ENCODE data around the gene TTC22.

The TTC22 gene

DNA sequence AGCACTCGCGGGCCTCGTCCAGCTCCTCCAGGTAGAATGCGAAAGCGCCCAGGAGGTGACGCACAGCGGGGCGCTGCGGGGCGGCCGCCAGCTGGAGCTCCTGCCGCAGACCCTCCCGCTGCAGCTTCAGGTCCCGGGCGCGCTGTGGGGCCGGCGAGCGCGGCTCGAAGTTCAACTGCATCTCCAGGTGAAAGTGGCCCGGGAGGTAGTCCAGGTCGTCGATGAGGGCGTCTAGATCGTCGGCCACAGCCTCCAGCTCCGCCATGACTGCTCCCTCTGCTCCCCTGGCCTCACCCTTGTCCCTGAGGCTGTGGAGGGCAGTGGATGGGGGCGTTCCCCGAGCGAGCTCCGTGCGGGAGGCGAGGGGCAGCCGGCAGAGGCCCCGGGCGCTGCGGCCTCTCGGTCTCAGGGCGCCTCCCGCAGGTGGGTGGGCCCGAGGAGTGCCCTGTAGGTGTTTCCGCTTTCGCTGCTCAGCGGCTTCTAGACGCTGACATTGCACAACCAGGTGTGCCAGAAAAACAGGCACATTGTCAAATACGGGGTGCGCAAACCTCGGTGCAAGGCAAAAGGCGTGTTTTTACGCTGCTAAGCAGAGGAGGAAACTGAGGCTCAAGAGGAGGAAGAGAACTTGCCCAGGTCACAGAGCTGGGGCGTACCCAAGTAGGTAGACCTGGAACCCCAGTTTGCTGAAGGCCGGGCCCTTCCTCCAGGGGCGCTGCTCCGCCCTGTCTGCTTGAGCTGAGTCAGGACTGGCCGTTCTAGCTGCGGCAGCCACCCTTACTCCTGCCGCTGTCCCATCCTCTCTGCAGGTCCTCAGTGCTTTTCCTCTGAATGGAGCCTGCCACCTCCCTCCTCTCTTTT lies at the start of gene TTC22:
Gene TTC22 (minus strand): TSS at position 425 of the 861 bp plus-strand sequence. CDS start 160 bp downstream, at position 265.
- H3K27ac Mint-ChIP-seq, result peak within 1 kb of the TSS; percentile 68
- H3K27me3 Mint-ChIP-seq, result no peaks in the 10 kb centered on the region
- peak; percentile 93 for ATAC-seq
- H3K36me3 Mint-ChIP-seq, result peaks cover 5% of the 10 kb centered on the region
- no peaks in the 10 kb centered on the region for H3K9me3 Mint-ChIP-seq
- H3K4me3 Mint-ChIP-seq, result peak within 1 kb of the TSS; percentile 91
- H3K4me1 Mint-ChIP-seq, result peaks cover 38% of the 10 kb centered on the region

DNA sequence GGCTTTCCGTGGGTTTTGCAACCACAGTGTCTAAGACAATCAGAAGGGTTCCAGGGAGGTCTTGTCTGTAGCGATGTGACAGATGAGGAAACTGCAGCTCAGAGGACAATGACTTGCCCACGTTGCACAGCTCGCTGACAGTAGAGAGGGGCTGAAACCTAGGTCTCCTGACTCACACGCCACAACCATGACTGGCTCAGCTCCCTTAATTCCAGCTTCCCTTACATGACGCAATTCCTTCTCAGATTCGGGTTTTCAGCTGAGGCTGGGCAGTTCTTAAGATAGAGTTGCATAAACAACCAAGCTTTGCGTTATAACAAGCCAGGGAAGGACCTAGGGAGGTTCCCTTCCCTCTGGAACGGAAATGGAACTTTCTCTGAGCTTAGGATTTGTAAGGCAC lies 49.6 kb upstream of the TTC22 start:
- H3K27ac Mint-ChIP-seq, result no peak overlapping the region
- H3K9me3 Mint-ChIP-seq, result no peaks in the 10 kb centered on the region
- no peaks in the 10 kb centered on the region for H3K27me3 Mint-ChIP-seq
- no peak overlapping the region for H3K4me3 Mint-ChIP-seq
- no peak for ATAC-seq
- H3K4me1 Mint-ChIP-seq, result no peaks in the 10 kb centered on the region
- peaks cover 62% of the 10 kb centered on the region for H3K36me3 Mint-ChIP-seq

DNA sequence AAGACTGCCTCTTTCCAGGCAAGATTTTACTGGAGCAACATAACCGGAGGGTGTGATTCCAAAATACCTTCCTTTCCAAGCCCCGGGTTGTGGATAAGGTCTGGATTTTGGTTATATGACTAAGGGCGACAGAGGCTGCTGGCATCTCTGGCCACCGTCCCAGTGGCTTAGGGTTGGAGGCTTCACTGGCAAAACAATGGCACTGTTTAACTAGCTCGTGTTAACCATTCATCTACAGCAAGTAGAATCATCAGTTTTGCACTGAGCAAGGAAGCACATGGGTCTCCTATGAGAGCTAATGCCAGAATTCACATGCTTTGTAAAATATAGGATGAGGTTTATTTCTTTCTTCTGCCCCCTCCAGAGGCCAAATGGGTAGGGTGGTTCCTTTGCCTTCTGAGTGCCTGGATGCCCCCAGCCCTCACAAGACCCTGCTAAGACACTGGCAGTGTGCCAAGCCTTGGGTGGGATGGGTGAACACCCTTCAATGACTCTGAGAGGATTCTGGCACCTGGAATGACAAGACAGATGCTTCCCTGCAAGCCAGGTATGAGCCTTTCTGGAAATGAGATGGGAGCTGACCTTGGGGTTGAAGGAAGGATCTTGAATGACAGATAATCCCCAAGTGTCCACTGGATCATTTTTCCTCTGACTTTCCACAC lies 49.1 kb upstream of the TTC22 start:
- no peak for ATAC-seq
- Mint-ChIP-seq H3K4me1 (no peaks in the 10 kb centered on the region), H3K4me3 (no peak overlapping the region), H3K9me3 (no peaks in the 10 kb centered on the region), H3K36me3 (peaks cover 62% of the 10 kb centered on the region), H3K27ac (no peak overlapping the region), H3K27me3 (no peaks in the 10 kb centered on the region)

DNA sequence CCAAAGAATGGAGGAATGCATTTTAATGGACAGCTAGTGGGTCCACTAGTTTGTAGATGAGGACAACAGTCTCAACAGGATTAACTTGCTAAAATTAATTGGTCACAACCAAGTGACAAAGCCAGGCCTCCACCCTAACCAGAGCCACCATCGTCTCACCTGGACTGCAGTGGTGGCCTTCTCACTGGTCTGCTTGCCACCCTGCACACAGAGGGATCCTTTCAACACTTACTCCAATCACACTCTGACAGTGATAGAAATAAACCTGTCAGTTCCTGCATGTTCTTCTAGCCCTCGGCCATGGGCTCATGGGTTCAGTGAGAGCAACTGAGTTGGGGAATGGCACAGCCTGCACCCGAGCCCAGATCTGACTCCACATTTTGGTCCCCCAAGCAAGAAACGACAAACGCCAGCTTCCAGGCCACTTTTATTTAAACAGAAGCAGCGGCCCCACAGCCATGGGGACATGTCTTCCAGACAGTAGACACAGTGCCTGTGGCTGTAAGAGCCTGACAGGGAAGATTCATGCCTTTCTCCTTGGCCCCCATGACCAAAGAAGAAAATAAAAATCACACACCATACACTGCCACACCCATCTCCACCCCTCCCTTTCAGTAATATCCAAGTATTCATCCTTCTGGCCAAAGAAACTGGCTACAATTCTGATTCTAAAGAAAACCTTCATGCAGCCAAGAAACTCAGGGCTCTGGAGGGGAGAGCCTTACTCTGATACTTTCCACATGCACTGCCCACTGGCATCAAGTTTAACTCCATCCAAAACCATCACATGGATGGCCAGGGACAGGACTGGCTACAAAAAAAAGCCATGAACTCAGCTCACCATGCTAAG lies 48.3 kb upstream of the TTC22 start:
- no peaks in the 10 kb centered on the region for H3K4me1 Mint-ChIP-seq
- no peak overlapping the region for H3K27ac Mint-ChIP-seq
- no peak overlapping the region for H3K4me3 Mint-ChIP-seq
- no peaks in the 10 kb centered on the region for H3K9me3 Mint-ChIP-seq
- no peak for ATAC-seq
- no peaks in the 10 kb centered on the region for H3K27me3 Mint-ChIP-seq
- H3K36me3 Mint-ChIP-seq, result peaks cover 62% of the 10 kb centered on the region

DNA sequence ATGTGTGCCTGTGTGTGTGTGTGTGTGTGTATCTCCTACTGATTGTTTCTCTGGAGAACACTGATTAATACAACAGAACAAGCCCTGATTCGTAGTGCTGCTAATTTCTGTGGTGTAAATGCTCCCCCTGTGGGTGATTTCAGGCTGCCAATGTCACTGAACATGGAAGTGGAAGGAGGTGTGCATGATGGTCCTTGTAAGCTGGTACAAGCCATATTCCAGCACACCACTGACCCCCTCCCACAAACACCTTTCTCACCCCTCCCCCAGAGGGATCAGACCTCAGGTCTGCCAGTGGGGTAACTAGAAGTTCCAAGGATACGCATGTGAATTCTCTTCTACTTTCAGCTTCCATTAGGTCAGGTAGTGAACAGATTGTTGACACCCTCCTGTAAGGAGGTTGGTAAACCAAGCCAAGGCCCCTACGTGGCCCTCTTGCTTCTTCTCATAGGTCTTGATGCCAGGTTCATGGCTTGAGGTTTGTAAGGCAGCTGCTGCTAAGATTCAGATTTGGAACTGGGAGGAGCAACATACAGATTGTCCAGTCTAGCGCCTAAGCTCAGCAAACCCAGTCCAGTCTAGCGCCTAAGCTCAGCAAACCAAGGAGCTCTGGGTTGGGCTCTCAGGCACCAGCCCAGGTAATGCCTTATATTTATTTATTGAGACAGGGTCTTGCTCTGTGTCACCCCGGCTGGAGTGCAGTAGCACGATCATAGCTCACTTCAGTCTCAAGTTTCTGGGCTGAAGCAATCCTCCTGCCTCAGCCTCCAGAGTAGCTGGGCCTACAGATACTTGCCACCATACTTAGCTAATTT lies 47.2 kb upstream of the TTC22 start:
- no peak overlapping the region for H3K4me3 Mint-ChIP-seq
- no peak overlapping the region for H3K27ac Mint-ChIP-seq
- H3K27me3 Mint-ChIP-seq, result no peaks in the 10 kb centered on the region

DNA sequence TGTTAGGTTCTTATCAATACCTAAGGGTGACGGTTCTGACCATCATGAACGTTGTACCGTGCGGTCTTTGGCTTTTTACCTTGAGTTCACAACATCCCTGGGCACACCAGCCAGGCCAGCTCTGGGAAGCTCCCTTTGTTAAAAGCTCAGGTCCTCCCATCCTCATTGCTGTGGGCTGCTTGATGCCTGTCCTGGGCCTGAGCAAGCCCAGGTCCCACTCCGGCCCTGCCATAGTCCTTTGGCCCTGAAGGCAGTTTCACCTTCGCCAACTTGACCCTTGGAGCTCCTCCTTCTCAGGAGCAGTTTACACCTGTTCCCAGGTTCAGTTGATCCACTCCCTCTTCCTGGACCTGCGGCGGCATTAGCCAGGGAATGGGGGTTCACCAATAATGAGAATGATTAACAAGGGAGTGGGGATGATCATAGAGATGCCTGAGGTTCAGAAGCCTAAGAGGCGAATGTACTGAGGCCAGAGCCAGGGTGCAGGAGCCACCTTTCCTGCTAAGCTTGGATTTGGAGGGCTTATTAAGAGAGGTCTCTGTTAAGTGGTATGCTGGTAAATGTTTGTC lies 45.7 kb upstream of the TTC22 start:
- peak; percentile 17 for ATAC-seq
- Mint-ChIP-seq H3K36me3 (peaks cover 44% of the 10 kb centered on the region), H3K4me3 (no peak overlapping the region), H3K27me3 (no peaks in the 10 kb centered on the region), H3K9me3 (no peaks in the 10 kb centered on the region), H3K4me1 (no peaks in the 10 kb centered on the region), H3K27ac (no peak overlapping the region)

More for the DNA sequence above, 47.2 kb upstream of the TTC22 start:
- ATAC-seq, result no peak
- H3K9me3 Mint-ChIP-seq, result no peaks in the 10 kb centered on the region
- H3K36me3 Mint-ChIP-seq, result peaks cover 57% of the 10 kb centered on the region
- H3K4me1 Mint-ChIP-seq, result no peaks in the 10 kb centered on the region

DNA sequence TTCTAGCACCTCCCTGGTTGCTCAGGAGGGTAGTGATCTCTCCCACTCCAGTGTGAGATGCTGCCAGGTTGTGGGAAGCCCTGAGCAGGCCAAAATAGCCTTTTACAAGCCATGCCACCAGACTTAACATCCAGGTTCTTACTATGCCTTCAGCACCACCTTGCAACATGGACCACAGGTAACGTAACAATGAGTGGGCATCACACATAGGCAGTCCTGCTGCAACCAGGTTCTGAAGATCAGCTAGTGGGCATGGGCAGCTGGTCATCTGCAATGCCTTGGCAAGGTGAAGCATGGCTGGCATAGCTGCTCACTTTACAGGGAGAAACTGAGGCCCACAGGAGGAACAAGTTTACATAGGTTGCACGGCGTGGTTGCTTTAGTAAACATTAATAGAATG lies 45.2 kb upstream of the TTC22 start:
- H3K4me3 Mint-ChIP-seq, result no peak overlapping the region
- peaks cover 39% of the 10 kb centered on the region for H3K36me3 Mint-ChIP-seq
- no peak overlapping the region for H3K27ac Mint-ChIP-seq
- H3K27me3 Mint-ChIP-seq, result no peaks in the 10 kb centered on the region
- H3K4me1 Mint-ChIP-seq, result no peaks in the 10 kb centered on the region
- no peaks in the 10 kb centered on the region for H3K9me3 Mint-ChIP-seq
- no peak for ATAC-seq

DNA sequence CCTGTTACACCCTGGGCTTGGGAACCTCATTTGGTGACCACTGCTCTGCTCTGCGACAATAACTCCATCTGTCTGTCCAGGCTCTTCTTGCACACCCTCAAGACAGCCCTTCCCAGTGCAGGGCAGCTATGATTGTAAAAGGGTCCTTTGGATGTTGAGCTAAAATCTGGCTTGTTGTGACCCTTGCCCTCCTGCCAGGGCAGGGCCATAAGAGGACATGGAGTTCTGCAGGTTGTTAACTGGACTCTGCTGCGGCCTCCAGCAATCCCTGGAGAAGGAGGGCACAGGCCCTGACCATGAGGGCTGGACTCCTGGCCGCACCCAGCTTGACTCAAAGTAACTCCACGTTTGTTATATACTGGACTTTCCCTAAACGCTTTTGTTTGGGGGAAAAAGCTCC lies 44.6 kb upstream of the TTC22 start:
- Mint-ChIP-seq H3K4me3 (no peak overlapping the region), H3K27me3 (no peaks in the 10 kb centered on the region), H3K27ac (no peak overlapping the region), H3K9me3 (no peaks in the 10 kb centered on the region), H3K4me1 (no peaks in the 10 kb centered on the region), H3K36me3 (peaks cover 34% of the 10 kb centered on the region)
- ATAC-seq, result no peak

DNA sequence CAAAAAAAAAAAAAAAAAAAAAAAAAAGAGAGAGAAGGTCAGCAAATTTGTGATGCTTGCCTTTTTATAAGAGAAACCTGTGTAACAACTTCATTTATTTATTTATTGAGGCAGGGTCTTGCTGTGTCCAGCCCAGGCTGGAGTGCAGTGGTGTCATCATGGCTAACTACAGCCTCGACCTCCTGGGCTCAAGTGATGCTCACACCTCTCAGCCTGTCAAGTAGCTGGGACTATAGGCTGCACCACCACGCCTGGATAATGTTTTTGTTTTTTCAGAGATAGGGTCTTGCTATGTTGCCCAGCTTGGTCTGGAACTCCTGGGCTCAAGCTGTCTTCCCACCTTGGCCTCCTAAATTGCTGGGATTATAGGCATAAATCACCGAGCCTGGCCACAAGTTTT lies 43.4 kb upstream of the TTC22 start:
- Mint-ChIP-seq H3K27me3 (no peaks in the 10 kb centered on the region), H3K4me3 (no peak overlapping the region), H3K9me3 (no peaks in the 10 kb centered on the region), H3K27ac (no peak overlapping the region), H3K36me3 (peaks cover 22% of the 10 kb centered on the region), H3K4me1 (no peaks in the 10 kb centered on the region)
- no peak for ATAC-seq

DNA sequence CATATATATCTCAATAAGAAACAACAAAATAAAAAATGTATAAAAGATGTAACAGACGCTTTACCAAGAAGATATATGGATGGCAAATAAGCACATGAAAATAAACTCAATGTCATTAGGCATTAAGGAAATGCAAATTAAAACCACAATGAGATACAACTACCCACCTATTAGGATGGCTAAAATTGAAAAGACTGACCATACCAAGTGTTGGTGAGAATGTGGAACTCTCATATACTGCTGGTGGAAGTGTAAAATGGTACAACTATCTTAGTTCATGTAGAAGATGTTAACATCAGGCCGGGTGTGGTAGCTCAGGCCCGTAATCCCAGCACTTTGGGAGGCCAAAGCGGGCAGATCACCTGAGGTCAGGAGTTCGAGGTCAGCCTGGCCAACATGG lies 42.3 kb upstream of the TTC22 start:
- Mint-ChIP-seq H3K27ac (no peak overlapping the region), H3K27me3 (no peaks in the 10 kb centered on the region), H3K4me3 (no peak overlapping the region), H3K36me3 (peaks cover 10% of the 10 kb centered on the region), H3K9me3 (no peaks in the 10 kb centered on the region), H3K4me1 (no peaks in the 10 kb centered on the region)
- ATAC-seq, result no peak

DNA sequence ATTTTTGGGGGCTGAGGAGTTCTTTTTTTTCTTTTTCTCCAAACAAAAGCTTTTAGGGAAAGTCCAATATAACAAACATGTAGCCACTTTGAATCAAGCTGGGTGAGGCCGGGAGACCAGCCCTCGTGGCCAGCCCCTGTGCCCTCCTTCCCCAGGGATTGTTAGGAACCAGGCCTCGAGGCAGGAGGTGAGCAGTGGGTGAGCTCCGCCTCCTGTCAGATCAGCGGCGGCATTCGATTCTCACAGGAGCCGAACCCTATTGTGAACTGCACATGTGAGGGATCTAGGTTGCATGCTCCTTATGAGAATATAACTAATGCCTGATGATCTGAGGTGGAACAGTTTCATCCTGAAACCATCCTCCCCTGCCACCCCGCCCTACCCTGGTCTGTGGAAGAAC lies 41.8 kb upstream of the TTC22 start:
- no peaks in the 10 kb centered on the region for H3K9me3 Mint-ChIP-seq
- no peak for ATAC-seq
- no peak overlapping the region for H3K4me3 Mint-ChIP-seq
- no peaks in the 10 kb centered on the region for H3K4me1 Mint-ChIP-seq
- H3K27me3 Mint-ChIP-seq, result no peaks in the 10 kb centered on the region
- peaks cover 7% of the 10 kb centered on the region for H3K36me3 Mint-ChIP-seq
- H3K27ac Mint-ChIP-seq, result no peak overlapping the region

DNA sequence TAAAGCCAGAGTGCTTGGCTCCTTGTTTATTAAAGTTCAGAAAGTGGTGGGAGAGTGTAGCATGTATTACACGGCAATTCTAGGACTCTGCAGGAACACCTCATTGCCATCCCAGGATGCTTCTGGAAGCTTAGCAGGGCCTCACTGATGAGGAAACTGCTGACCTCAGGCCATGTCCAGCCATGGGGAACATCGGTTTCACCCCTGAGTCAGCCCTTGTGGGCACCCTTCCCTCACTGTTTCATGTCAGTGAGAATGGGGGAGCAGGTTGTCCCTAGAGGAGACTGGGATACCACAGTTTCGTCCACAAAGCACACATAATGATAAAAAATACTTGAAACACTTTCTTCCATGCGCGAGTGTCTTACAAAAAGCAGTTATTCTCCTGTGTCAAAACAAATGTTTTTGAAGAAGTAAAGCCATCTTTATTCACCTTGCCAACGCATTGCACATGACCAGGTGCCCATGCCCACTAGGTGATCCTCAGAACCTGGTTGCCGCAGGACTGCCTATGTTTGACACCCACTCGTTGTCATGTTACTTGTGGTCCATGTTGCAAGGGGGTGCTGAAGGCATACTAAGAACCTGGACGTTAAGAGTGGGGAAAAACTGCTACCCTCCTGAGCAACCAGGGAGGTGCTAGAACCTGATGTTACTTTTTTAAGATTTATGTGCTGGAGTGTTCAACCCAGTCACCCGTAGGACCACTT lies 41.2 kb upstream of the TTC22 start:
- H3K4me3 Mint-ChIP-seq, result no peak overlapping the region
- no peak for ATAC-seq
- no peaks in the 10 kb centered on the region for H3K4me1 Mint-ChIP-seq
- no peaks in the 10 kb centered on the region for H3K9me3 Mint-ChIP-seq
- peaks cover 7% of the 10 kb centered on the region for H3K36me3 Mint-ChIP-seq
- no peak overlapping the region for H3K27ac Mint-ChIP-seq
- H3K27me3 Mint-ChIP-seq, result no peaks in the 10 kb centered on the region

DNA sequence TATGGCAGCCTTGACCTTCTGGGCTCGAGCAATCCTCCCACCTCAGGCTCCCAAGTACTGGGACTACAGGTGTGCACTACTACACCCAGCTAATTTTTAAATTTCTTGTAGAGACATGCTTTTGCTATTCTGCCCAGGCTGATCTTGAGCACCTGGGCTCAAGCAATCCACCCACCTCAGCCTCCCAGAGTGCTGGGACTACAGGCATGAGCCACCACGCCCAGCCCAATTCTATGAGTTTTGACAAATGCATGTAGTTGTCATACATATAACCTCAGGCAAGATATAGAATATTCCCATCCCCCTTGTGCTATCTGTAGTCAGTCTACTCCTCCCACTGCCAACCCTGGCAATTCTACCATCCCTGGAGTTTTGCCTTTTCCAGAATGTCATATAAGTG lies 38.7 kb upstream of the TTC22 start:
- H3K4me3 Mint-ChIP-seq, result no peak overlapping the region
- no peak overlapping the region for H3K27ac Mint-ChIP-seq
- H3K36me3 Mint-ChIP-seq, result peaks cover 7% of the 10 kb centered on the region
- peaks cover 16% of the 10 kb centered on the region for H3K27me3 Mint-ChIP-seq
- ATAC-seq, result no peak
- no peaks in the 10 kb centered on the region for H3K4me1 Mint-ChIP-seq
- H3K9me3 Mint-ChIP-seq, result no peaks in the 10 kb centered on the region

DNA sequence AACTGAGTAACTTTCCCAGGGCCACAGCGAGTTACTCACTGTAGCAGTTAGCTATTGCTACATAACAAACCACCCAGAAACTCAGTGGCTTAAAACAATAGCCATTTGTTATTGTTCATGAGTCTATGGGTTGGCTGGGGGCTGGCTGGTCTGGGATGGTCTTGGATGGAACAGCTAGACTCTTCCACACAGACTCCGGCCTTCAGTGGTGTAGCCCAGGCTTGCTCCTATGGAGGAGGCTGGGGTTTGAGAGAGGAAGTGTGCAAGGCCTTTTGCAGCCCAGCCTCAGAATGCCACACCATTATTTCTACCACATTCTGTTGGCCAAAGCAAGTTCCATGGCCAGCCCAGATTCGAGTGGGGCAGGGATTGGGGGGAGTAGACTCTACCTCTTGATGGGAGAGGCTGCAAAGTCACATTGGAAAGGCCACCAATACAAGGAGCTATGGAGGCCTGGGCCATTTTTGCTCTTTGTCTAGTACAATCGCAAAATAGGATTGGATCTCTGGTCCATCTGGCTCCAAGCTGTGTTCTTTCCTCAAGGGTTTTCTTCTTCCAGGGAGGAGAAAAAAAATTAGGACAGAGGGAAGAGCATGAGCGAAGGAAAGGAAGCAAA lies 37.5 kb upstream of the TTC22 start:
- no peaks in the 10 kb centered on the region for H3K4me1 Mint-ChIP-seq
- peaks cover 5% of the 10 kb centered on the region for H3K36me3 Mint-ChIP-seq
- H3K27me3 Mint-ChIP-seq, result peaks cover 16% of the 10 kb centered on the region
- no peak overlapping the region for H3K27ac Mint-ChIP-seq
- H3K4me3 Mint-ChIP-seq, result no peak overlapping the region
- no peak for ATAC-seq
- H3K9me3 Mint-ChIP-seq, result no peaks in the 10 kb centered on the region
